SU-DHL-6 (cell line): ENCODE data around the gene IFIH1.

ENCODE experiments used
- H2AFZ ChIP-seq: fragments of 200-600 bp; sonication (generic); 2 replicates; pipeline ENCODE4 v1.6.1; 2014; ENCODE audit warnings: low read depth, mild to moderate bottlenecking, moderate library complexity, mixed read lengths, antibody characterized with exemption, low read length; ENCODE audit not compliant: severe bottlenecking
- H3F3A ChIP-seq: fragments of 200-600 bp; shearing (Covaris generic); 2 replicates; pipeline ENCODE4 v1.6.0; 2016; ENCODE audit warnings: antibody characterized with exemption, mild to moderate bottlenecking; ENCODE audit not compliant: insufficient read depth
- H3K27ac ChIP-seq: fragments of 200-600 bp; sonication (generic); 2 replicates; pipeline ENCODE4 v1.5.1; 2016; ENCODE audit warnings: low read depth, mild to moderate bottlenecking, low read length, moderate library complexity, mixed read lengths
- H3K27me3 ChIP-seq: fragments of 200-600 bp; sonication (generic), shearing (Covaris generic); 2 replicates; pipeline ENCODE4 v1.6.0; 2014; ENCODE audit warnings: mild to moderate bottlenecking, low read length
- H3K36me3 ChIP-seq: fragments of 200-600 bp; sonication (generic); 2 replicates; pipeline ENCODE4 v1.6.1; 2014; ENCODE audit warnings: mild to moderate bottlenecking, low read length, mixed read lengths
- H3K4me2 ChIP-seq: fragments of 300-600, 200-600 bp; shearing (Covaris generic), sonication (generic); 2 replicates; pipeline ENCODE4 v1.6.0; 2014; ENCODE audit warnings: low read length, low read depth, mild to moderate bottlenecking; ENCODE audit not compliant: poor library complexity, severe bottlenecking
- H3K4me3 ChIP-seq: fragments of 200-600 bp; sonication (generic); 2 replicates; pipeline ENCODE4 v1.5.1; 2014; ENCODE audit warnings: antibody characterized with exemption, low read length, mild to moderate bottlenecking, mixed read lengths; ENCODE audit not compliant: insufficient read depth, poor library complexity, severe bottlenecking
- H3K79me2 ChIP-seq: fragments of 200-600 bp; sonication (generic); 2 replicates; pipeline ENCODE4 v1.6.1; 2014; ENCODE audit warnings: mild to moderate bottlenecking, low read length, moderate library complexity; ENCODE audit not compliant: insufficient read depth
- H3K9ac ChIP-seq: fragments of 200-600 bp; sonication (generic); 2 replicates; pipeline ENCODE4 v1.7.0; 2014; ENCODE audit warnings: mild to moderate bottlenecking, low read length
- H3K9me2 ChIP-seq: fragments of 200-600 bp; sonication (generic); replicated peaks from 2 replicates; pipeline ENCODE4 v1.6.1; 2014; ENCODE audit warnings: low read length; ENCODE audit not compliant: insufficient read depth
- H3K9me3 ChIP-seq: fragments of 200-600 bp; sonication (generic); 2 replicates; pipeline ENCODE4 v1.6.1; 2014; ENCODE audit warnings: low read length, mixed read lengths; ENCODE audit not compliant: insufficient read depth
- H4K20me1 ChIP-seq: fragments of 200-600 bp; sonication (generic); 2 replicates; pipeline ENCODE4 v1.6.1; 2014; ENCODE audit warnings: low read depth, mild to moderate bottlenecking, antibody characterized with exemption, low read length, moderate library complexity, mixed read lengths
- EZH2phosphoT487 ChIP-seq: fragments of 200-600 bp; sonication (generic), shearing (Covaris generic); conservative IDR thresholded peaks from 2 replicates; pipeline ENCODE4 v1.6.1; 2018; ENCODE audit warnings: mild to moderate bottlenecking, antibody characterized with exemption, low read length, moderate library complexity, mixed read lengths
- TF ChIP-seq, protein P1 (sequence below): fragments of 200-600 bp; sonication (generic); IDR thresholded peaks from one replicate; pipeline ENCODE4 v1.5.1; 2017; ENCODE audit warnings: antibody characterized with exemption, mild to moderate bottlenecking, low read length, moderate library complexity; ENCODE audit not compliant: insufficient read depth, poor library complexity, severe bottlenecking

IFIH1 gene

GRCh38 chr2:162343824-162344616, 25.5 kb upstream of the IFIH1 start, which contains the start of gene GCA:
Gene GCA, plus strand, starts transcription at chr2:162344132. Its CDS starts 117 bp downstream, at chr2:162344249.
- no peaks in the 10 kb centered on the region for H3K9me2 ChIP-seq
- no peak within 1 kb of the TSS; the same call in 1 of the 2 replicates for H3K27ac ChIP-seq
- no peaks in the 10 kb centered on the region for H3K9me3 ChIP-seq
- peak within 1 kb of the TSS; percentile 75 for H3K4me2 ChIP-seq
- H3K9ac ChIP-seq = peak within 1 kb of the TSS; percentile 56
- peak within 1 kb of the TSS; percentile 72 for H3K4me3 ChIP-seq
- H4K20me1 ChIP-seq = no peaks in the 10 kb centered on the region
- H3K27me3 ChIP-seq = no peaks in the 10 kb centered on the region
- TF ChIP-seq EZH2phosphoT487 = no peak
- TF ChIP-seq, protein P1, sequence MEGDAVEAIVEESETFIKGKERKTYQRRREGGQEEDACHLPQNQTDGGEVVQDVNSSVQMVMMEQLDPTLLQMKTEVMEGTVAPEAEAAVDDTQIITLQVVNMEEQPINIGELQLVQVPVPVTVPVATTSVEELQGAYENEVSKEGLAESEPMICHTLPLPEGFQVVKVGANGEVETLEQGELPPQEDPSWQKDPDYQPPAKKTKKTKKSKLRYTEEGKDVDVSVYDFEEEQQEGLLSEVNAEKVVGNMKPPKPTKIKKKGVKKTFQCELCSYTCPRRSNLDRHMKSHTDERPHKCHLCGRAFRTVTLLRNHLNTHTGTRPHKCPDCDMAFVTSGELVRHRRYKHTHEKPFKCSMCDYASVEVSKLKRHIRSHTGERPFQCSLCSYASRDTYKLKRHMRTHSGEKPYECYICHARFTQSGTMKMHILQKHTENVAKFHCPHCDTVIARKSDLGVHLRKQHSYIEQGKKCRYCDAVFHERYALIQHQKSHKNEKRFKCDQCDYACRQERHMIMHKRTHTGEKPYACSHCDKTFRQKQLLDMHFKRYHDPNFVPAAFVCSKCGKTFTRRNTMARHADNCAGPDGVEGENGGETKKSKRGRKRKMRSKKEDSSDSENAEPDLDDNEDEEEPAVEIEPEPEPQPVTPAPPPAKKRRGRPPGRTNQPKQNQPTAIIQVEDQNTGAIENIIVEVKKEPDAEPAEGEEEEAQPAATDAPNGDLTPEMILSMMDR = no peak
- H3K79me2 ChIP-seq = no peaks in the 10 kb centered on the region
- H3F3A ChIP-seq = no peaks in the 10 kb centered on the region
- H2AFZ ChIP-seq = peak within 1 kb of the TSS; percentile 88
- no peaks in the 10 kb centered on the region for H3K36me3 ChIP-seq

- no peaks in the 10 kb centered on the region for H3K79me2 ChIP-seq
- H3K36me3 ChIP-seq = no peaks in the 10 kb centered on the region
- peak overlapping the region; percentile 75 for H3K4me2 ChIP-seq
- H3K27ac ChIP-seq = no peak overlapping the region
- H3K9ac ChIP-seq = no peak overlapping the region
- H3F3A ChIP-seq = no peaks in the 10 kb centered on the region
- peak overlapping the region; percentile 42 for H3K4me3 ChIP-seq
- TF ChIP-seq, protein P1 = no peak
- no peak for TF ChIP-seq EZH2phosphoT487
- peak overlapping the region; percentile 88 for H2AFZ ChIP-seq
- H3K9me3 ChIP-seq = no peaks in the 10 kb centered on the region
- H3K27me3 ChIP-seq = no peaks in the 10 kb centered on the region
- H3K9me2 ChIP-seq = no peaks in the 10 kb centered on the region
- H4K20me1 ChIP-seq = no peaks in the 10 kb centered on the region
These were observed 25.0 kb upstream of the IFIH1 start for GRCh38 chr2:162343492-162343823.

- H3K27ac ChIP-seq = no peak overlapping the region
- H3K4me2 ChIP-seq = no peak overlapping the region
- H4K20me1 ChIP-seq = no peaks in the 10 kb centered on the region
- no peaks in the 10 kb centered on the region for H3F3A ChIP-seq
- H3K9ac ChIP-seq = no peak overlapping the region
- no peaks in the 10 kb centered on the region for H3K36me3 ChIP-seq
- H3K9me2 ChIP-seq = no peaks in the 10 kb centered on the region
- no peaks in the 10 kb centered on the region for H3K79me2 ChIP-seq
- H2AFZ ChIP-seq = peak overlapping the region; percentile 88
- TF ChIP-seq EZH2phosphoT487 = no peak
- TF ChIP-seq, protein P1 = no peak
- no peak overlapping the region for H3K4me3 ChIP-seq
- no peaks in the 10 kb centered on the region for H3K27me3 ChIP-seq
- H3K9me3 ChIP-seq = no peaks in the 10 kb centered on the region
These were observed 24.4 kb upstream of the IFIH1 start for GRCh38 chr2:162342841-162343240.
